Measurements from ENCODE around the gene CTCF. TPM values are rescaled to one million over a fixed set of nuclear protein-coding genes. Genes with fewer than 3 reads are reported as not detected.
A peak's percentile ranks its signal among the peaks of the same experiment; 100 is the strongest.
"Not testable (repeated sequence)": the region's sequence is repeated elsewhere in the genome, so short reads cannot be mapped to it uniquely, and the experiment has no call there.

CTCF gene, protein sequence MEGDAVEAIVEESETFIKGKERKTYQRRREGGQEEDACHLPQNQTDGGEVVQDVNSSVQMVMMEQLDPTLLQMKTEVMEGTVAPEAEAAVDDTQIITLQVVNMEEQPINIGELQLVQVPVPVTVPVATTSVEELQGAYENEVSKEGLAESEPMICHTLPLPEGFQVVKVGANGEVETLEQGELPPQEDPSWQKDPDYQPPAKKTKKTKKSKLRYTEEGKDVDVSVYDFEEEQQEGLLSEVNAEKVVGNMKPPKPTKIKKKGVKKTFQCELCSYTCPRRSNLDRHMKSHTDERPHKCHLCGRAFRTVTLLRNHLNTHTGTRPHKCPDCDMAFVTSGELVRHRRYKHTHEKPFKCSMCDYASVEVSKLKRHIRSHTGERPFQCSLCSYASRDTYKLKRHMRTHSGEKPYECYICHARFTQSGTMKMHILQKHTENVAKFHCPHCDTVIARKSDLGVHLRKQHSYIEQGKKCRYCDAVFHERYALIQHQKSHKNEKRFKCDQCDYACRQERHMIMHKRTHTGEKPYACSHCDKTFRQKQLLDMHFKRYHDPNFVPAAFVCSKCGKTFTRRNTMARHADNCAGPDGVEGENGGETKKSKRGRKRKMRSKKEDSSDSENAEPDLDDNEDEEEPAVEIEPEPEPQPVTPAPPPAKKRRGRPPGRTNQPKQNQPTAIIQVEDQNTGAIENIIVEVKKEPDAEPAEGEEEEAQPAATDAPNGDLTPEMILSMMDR
- 58.0 to 61.4 TPM (median 60.5 TPM) in 3 replicates for total RNA-seq

DNA sequence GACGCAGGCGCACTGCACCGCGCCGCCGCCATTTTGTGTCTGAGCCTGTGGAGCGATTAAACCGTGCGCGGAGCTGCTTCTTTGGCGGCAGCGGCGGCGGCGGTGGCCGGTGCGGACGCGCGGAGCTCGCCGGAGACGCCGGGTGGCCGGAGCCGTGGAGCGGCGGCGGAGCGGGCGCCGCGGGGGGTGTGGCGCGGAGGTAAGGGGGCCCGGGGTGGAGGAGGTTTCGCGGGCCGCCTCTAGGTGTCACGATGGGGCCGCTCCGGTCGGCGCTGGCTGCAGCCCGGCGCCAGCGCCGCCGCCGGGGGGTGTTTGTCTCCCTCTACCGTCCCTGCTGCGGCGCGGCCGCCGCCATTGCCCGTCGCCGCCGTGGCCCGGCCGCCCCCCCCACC lies at the start of gene CTCF:
TSS of gene CTCF (plus strand) at position 1 of the 392 bp plus-strand sequence. CDS start 48,307 bp downstream, outside the sequence.
- peak within 1 kb of the TSS; percentile 86 for H3K4me3 Mint-ChIP-seq
- no peaks in the 10 kb centered on the region for H3K27me3 Mint-ChIP-seq (ENCODE audit: low read depth)
- no peak for TF ChIP-seq CTCF (IDR thresholded peaks at IDR 0.05; ENCODE audit: unreplicated experiment)
- peaks cover 20% of the 10 kb centered on the region for H3K4me1 Mint-ChIP-seq
- peak within 1 kb of the TSS; percentile 93 for H3K27ac Mint-ChIP-seq
- no peaks in the 10 kb centered on the region for H3K9me3 Mint-ChIP-seq
- H3K36me3 Mint-ChIP-seq = no peaks in the 10 kb centered on the region
- DNase-seq (ENCODE audit: low spot score in 2 of 2, unreplicated experiment in 2 of 2) = peak in 1 of 2 experiments; percentile 76

DNA sequence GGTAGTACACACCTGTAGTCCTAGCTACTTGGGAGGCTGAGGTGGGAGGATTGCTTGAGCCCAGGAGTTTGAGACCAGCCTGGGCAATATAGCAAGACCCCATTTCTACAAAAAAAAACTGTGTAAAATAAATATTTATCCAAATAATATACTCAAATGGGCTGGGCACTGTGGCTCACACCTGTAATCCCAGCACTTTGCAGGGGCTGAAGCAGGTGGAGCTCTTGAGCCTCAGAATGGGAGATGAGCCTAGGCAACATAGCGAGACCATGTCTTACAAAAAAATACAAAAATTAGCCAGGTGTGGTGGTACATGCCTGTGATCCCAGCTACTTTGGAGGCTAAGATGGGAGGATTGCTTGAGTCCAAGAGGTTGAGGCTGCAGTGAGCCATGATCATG lies 48.4 kb upstream of the CTCF start:
- H3K4me3 Mint-ChIP-seq, H3K9me3 Mint-ChIP-seq: not testable (repeated sequence)

DNA sequence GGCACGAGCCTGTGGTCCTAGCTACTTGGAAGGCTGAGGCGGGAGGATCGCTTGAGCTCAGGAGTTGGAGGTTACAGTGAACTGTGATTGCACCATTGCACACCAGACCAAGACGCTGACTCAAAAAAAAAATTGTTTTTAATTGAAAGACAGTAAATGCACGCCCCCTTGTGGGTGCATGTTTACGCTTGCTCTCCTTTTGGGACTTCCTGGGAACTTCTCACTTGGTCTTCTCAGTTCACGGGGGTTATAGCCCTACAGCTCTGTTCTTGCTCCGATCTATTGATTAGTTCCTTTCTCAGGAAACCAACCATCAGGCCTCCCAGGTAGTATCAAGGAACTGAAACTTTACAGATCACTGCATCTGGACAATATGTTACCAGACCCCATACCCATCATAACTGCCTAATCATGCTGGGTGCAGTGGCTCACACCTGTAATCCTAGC lies 47.9 kb upstream of the CTCF start:
- H3K27ac Mint-ChIP-seq = no peak overlapping the region

More for the DNA sequence above, 48.4 kb upstream of the CTCF start:
- not testable (repeated sequence) for H3K27ac Mint-ChIP-seq; H3K4me1 Mint-ChIP-seq; DNase-seq (ENCODE audit: low spot score in 2 of 2, unreplicated experiment in 2 of 2); H3K27me3 Mint-ChIP-seq (ENCODE audit: low read depth); H3K36me3 Mint-ChIP-seq

DNA sequence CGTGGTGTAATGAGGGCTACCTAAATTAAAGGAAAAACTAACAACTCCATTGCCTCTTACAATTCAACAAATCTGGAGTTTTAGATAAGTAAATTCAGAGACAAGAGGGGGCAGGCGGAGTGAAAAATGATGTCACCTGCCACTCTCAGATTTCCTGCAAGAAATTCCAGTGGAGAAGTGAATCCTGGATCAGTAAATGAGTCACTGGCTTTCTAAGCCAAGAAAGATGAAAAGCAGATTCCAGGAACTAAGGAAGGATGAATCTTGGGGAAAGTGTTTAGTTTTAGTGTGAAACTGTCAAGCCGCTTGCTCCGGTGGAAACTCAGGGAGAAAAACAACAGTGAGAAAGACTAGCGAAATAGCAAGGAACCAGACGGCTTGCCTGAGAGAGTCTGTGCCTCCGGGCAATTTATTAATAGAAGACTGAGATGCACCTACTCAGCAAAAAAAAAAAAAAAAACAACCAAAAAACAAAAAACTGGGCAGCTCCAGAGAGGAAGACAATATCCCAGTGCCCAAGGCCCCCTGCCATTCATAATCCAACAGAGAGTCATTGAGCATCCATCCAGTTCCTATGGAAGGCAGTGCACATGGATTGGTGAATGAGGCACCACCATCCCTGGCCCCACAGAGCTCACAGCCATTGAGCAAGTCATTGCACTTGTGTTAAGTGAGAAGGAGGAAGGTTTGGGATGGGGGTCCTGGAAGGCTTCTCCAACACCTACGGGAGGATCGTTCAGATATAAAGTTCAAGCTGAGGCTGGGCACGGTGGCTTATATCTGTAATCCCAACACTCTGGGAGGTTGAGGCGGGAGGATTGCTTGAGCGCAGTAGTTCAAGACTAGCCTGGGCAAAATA lies 45.8 kb upstream of the CTCF start:
- H3K4me3 Mint-ChIP-seq = no peak overlapping the region
- peaks cover 9% of the 10 kb centered on the region for H3K4me1 Mint-ChIP-seq
- no peak for DNase-seq (ENCODE audit: low spot score in 2 of 2, unreplicated experiment in 2 of 2)
- H3K27me3 Mint-ChIP-seq (ENCODE audit: low read depth) = peaks cover 1% of the 10 kb centered on the region
- no peaks in the 10 kb centered on the region for H3K36me3 Mint-ChIP-seq
- TF ChIP-seq CTCF (IDR thresholded peaks at IDR 0.05; ENCODE audit: unreplicated experiment) = no peak
- H3K27ac Mint-ChIP-seq = no peak overlapping the region
- H3K9me3 Mint-ChIP-seq = no peaks in the 10 kb centered on the region

More for the DNA sequence above, 47.9 kb upstream of the CTCF start:
- TF ChIP-seq CTCF (IDR thresholded peaks at IDR 0.05; ENCODE audit: unreplicated experiment) = peak; percentile 77
- no peaks in the 10 kb centered on the region for H3K9me3 Mint-ChIP-seq
- peak in 1 of 2 experiments; percentile 70 for DNase-seq (ENCODE audit: low spot score in 2 of 2, unreplicated experiment in 2 of 2)
- peaks cover under 1% of the 10 kb centered on the region for H3K27me3 Mint-ChIP-seq (ENCODE audit: low read depth)
- H3K4me1 Mint-ChIP-seq = peaks cover 5% of the 10 kb centered on the region
- no peak overlapping the region for H3K4me3 Mint-ChIP-seq
- H3K36me3 Mint-ChIP-seq = no peaks in the 10 kb centered on the region

DNA sequence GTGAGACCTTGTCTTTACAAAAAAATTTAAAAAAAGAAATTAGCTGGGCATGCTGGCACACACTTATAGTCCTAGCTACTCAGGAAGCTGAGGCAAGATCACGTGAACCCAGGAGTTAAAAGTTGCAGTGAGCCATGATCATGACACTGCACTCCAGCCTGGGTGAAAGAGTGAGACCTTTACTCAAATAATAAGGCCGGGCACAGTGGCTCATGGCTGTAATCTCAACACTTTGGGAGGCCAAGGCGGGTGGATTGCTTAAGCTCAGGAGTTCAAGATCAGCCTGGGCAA lies 45.2 kb upstream of the CTCF start:
- Mint-ChIP-seq H3K4me3 (no peak overlapping the region), H3K36me3 (no peaks in the 10 kb centered on the region), H3K27ac (no peak overlapping the region), H3K9me3 (no peaks in the 10 kb centered on the region), H3K27me3 (ENCODE audit: low read depth) (peaks cover 1% of the 10 kb centered on the region), H3K4me1 (peaks cover 11% of the 10 kb centered on the region)
- no peak for DNase-seq (ENCODE audit: low spot score in 2 of 2, unreplicated experiment in 2 of 2)
- no peak for TF ChIP-seq CTCF (IDR thresholded peaks at IDR 0.05; ENCODE audit: unreplicated experiment)
